Measurements from ENCODE around the gene CANT1. TPM values are rescaled to one million over a fixed set of nuclear protein-coding genes. Genes with fewer than 3 reads are reported as not detected.

The CANT1 gene
- total RNA-seq, 1 donor from 2014 or later, result 81.6 TPM

DNA sequence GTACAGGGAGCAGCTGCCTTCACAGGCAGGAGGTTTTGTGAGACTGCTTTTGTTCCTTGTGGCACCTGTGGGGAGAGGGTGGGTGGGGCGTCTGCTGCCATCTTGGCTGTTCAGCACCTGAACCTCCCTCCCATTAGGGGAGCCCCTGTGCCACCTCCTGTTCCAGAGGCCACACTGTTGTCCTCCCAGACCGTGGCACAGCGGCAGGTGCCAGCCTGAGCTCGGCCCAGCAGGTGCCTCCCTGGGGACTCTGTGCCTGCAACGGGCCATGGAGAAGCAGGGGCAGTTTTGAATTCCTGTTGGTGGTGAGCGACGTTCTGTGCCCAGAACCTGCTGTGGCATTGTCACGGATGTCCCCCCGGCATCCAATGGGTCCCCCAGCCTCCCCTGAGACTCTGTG is 39.7 kb downstream of the CANT1 start:
- Mint-ChIP-seq H3K9me3 (ENCODE audit: unreplicated experiment) (no peaks in the 10 kb centered on the region), H3K36me3 (ENCODE audit: low read depth, unreplicated experiment) (no peaks in the 10 kb centered on the region), H3K27ac (ENCODE audit: unreplicated experiment) (no peak overlapping the region), H3K4me3 (ENCODE audit: unreplicated experiment) (no peak overlapping the region), H3K4me1 (ENCODE audit: unreplicated experiment) (peaks cover 14% of the 10 kb centered on the region), H3K27me3 (ENCODE audit: unreplicated experiment) (peaks cover 3% of the 10 kb centered on the region)
- TF ChIP-seq, protein P1, sequence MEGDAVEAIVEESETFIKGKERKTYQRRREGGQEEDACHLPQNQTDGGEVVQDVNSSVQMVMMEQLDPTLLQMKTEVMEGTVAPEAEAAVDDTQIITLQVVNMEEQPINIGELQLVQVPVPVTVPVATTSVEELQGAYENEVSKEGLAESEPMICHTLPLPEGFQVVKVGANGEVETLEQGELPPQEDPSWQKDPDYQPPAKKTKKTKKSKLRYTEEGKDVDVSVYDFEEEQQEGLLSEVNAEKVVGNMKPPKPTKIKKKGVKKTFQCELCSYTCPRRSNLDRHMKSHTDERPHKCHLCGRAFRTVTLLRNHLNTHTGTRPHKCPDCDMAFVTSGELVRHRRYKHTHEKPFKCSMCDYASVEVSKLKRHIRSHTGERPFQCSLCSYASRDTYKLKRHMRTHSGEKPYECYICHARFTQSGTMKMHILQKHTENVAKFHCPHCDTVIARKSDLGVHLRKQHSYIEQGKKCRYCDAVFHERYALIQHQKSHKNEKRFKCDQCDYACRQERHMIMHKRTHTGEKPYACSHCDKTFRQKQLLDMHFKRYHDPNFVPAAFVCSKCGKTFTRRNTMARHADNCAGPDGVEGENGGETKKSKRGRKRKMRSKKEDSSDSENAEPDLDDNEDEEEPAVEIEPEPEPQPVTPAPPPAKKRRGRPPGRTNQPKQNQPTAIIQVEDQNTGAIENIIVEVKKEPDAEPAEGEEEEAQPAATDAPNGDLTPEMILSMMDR (IDR thresholded peaks at IDR 0.05; ENCODE audit: unreplicated experiment), result no peak
- DNase-seq (ENCODE audit: low spot score), result no peak

DNA sequence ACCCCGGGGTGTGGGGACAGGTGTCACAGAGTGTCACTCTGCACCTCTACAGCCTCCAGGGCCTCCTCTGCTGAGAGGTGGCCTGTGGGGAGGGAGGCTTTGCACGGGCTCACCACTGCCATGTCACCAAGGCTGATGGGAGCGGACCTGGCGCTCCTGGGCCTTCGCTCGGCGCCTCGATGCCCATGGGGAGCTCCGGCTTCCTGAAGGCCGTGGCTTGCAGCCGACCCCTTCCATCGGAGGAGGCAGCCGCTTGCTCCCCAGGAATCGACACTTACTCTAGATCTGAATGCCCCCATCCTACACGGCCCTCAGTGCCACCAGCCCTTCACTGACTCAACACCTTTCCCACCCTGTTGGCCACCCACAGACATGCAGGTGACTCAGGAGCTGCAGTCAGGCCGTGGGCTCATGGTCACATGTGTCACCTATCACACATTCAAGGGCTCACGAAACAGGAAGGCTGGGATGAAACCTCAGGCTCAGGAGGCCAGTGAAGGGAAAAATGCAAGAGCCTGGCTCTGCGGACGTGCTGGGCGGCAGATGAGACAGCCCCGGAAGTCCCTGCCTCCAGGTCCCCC is 41.7 kb downstream of the CANT1 start:
- H3K9me3 Mint-ChIP-seq (ENCODE audit: unreplicated experiment), result no peaks in the 10 kb centered on the region
- H3K27ac Mint-ChIP-seq (ENCODE audit: unreplicated experiment), result no peak overlapping the region
- H3K27me3 Mint-ChIP-seq (ENCODE audit: unreplicated experiment), result peaks cover 3% of the 10 kb centered on the region
- no peak for DNase-seq (ENCODE audit: low spot score)
- H3K36me3 Mint-ChIP-seq (ENCODE audit: low read depth, unreplicated experiment), result no peaks in the 10 kb centered on the region
- TF ChIP-seq, protein P1 (IDR thresholded peaks at IDR 0.05; ENCODE audit: unreplicated experiment), result no peak
- H3K4me3 Mint-ChIP-seq (ENCODE audit: unreplicated experiment), result no peak overlapping the region
- H3K4me1 Mint-ChIP-seq (ENCODE audit: unreplicated experiment), result peaks cover 8% of the 10 kb centered on the region

GRCh38 chr17:78966910-78967600 is 42.5 kb downstream of the CANT1 start:
- H3K9me3 Mint-ChIP-seq (ENCODE audit: unreplicated experiment), result no peaks in the 10 kb centered on the region
- H3K36me3 Mint-ChIP-seq (ENCODE audit: low read depth, unreplicated experiment), result no peaks in the 10 kb centered on the region
- no peak overlapping the region for H3K27ac Mint-ChIP-seq (ENCODE audit: unreplicated experiment)
- H3K4me1 Mint-ChIP-seq (ENCODE audit: unreplicated experiment), result peaks cover 8% of the 10 kb centered on the region
- no peak overlapping the region for H3K4me3 Mint-ChIP-seq (ENCODE audit: unreplicated experiment)
- H3K27me3 Mint-ChIP-seq (ENCODE audit: unreplicated experiment), result peaks cover 3% of the 10 kb centered on the region
- DNase-seq (ENCODE audit: low spot score), result no peak
- TF ChIP-seq, protein P1 (IDR thresholded peaks at IDR 0.05; ENCODE audit: unreplicated experiment), result no peak

GRCh38 chr17:78966123-78966813 is 43.3 kb downstream of the CANT1 start:
- no peak overlapping the region for H3K4me3 Mint-ChIP-seq (ENCODE audit: unreplicated experiment)
- no peak for DNase-seq (ENCODE audit: low spot score)
- TF ChIP-seq, protein P1 (IDR thresholded peaks at IDR 0.05; ENCODE audit: unreplicated experiment), result no peak
- H3K9me3 Mint-ChIP-seq (ENCODE audit: unreplicated experiment), result no peaks in the 10 kb centered on the region
- peaks cover 4% of the 10 kb centered on the region for H3K4me1 Mint-ChIP-seq (ENCODE audit: unreplicated experiment)
- H3K27me3 Mint-ChIP-seq (ENCODE audit: unreplicated experiment), result peaks cover 6% of the 10 kb centered on the region
- no peak overlapping the region for H3K27ac Mint-ChIP-seq (ENCODE audit: unreplicated experiment)
- H3K36me3 Mint-ChIP-seq (ENCODE audit: low read depth, unreplicated experiment), result no peaks in the 10 kb centered on the region

DNA sequence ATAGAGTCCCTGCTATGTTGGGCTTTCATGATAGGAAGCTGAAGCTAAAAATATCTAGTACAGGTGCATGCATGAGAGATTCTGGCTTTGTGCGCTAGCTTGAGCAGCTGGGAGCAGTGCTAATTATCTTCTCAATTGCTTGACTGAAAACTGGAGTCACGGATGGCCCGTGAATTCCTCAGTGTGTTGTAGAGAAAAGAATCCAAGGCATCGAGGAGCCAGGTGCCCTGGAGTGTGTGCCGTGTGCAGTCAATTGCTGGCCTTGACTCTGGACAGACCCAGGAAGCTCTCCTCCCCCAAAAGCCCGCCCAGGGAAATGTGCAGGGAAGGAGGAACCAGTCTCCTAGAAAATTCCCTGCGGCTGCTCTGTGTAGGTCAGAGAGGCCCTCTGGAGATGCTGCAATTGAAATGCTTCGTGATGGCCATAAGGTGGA is 44.1 kb downstream of the CANT1 start:
- H3K4me1 Mint-ChIP-seq (ENCODE audit: unreplicated experiment), result no peaks in the 10 kb centered on the region
- no peaks in the 10 kb centered on the region for H3K36me3 Mint-ChIP-seq (ENCODE audit: low read depth, unreplicated experiment)
- no peak overlapping the region for H3K27ac Mint-ChIP-seq (ENCODE audit: unreplicated experiment)
- H3K27me3 Mint-ChIP-seq (ENCODE audit: unreplicated experiment), result peaks cover 6% of the 10 kb centered on the region
- TF ChIP-seq, protein P1 (IDR thresholded peaks at IDR 0.05; ENCODE audit: unreplicated experiment), result no peak
- DNase-seq (ENCODE audit: low spot score), result no peak
- H3K4me3 Mint-ChIP-seq (ENCODE audit: unreplicated experiment), result no peak overlapping the region
- no peaks in the 10 kb centered on the region for H3K9me3 Mint-ChIP-seq (ENCODE audit: unreplicated experiment)

Data from endothelial cell (in vitro differentiated cells).